B cell (primary cell): Measurements from ENCODE around the gene FAM177B. TPM values are rescaled to one million over a fixed set of nuclear protein-coding genes. Genes with fewer than 3 reads are reported as not detected.

Experiments
- ATAC-seq: fragments of 200-7000 bp; cut with Tn5 transposase; one replicate; pipeline ENCODE4 v1.10.0; 2021; ENCODE audit warnings: low read depth, mild to moderate bottlenecking, moderate number of reproducible peaks, moderate library complexity
- CTCF ChIA-PET: fragments of 350-600 bp; sonication (Branson Sonifier 250); formaldehyde crosslinking; loops from one replicate; lab custom pipeline; 2021; ENCODE audit warnings: antibody characterized with exemption, inconsistent platforms; lab: Charles Lee
- POLR2A ChIA-PET: fragments of 350-600 bp; sonication (Branson Sonifier 250); formaldehyde crosslinking; loops from one replicate; lab custom pipeline; 2021; ENCODE audit warnings: antibody characterized with exemption; lab: Charles Lee
- DNase-seq: peaks from one replicate; pipeline ENCODE4 v3.0.0; 2013
- H2AFZ ChIP-seq: 2 replicates; pipeline ENCODE4 v1.6.1; 2012; ENCODE audit warnings: mild to moderate bottlenecking, low read depth, low read length; ENCODE audit not compliant: insufficient read depth, poor library complexity, severe bottlenecking
- H3K27ac ChIP-seq, 2 donors: 1 replicate in 1 of 2; 2 replicates in 1 of 2; pipeline ENCODE4 v1.5.1; 2012 to 2013; ENCODE audit warnings: low read length in 2 of 2, mild to moderate bottlenecking in 2 of 2, moderate library complexity in 1 of 2
- H3K27me3 ChIP-seq, 4 experiments: fragments of 200-600 bp in 1 of 4; sonication (generic) in 1 of 4; replicated peaks in 1 of 4; 1 replicate in 2 of 4; 2 replicates in 2 of 4; pipeline versions ENCODE4 v1.6.1 to v1.7.0; 2013 to 2016; ENCODE audit warnings: low read length in 3 of 4, mild to moderate bottlenecking in 2 of 4, mixed read lengths in 1 of 4, moderate library complexity in 1 of 4; ENCODE audit not compliant: insufficient read depth in 4 of 4, control insufficient read depth in 3 of 4; ENCODE audit errors: control extremely low read depth in 1 of 4
- H3K36me3 ChIP-seq, 2 experiments: replicated peaks in 1 of 2; 1 replicate in 1 of 2; 2 replicates in 1 of 2; pipeline versions ENCODE4 v1.6.1 to v1.7.1; 2013; ENCODE audit warnings: low read length in 1 of 2; ENCODE audit not compliant: insufficient read depth in 2 of 2, control insufficient read depth in 1 of 2; ENCODE audit errors: control extremely low read depth in 1 of 2, extremely low read depth in 1 of 2
- H3K4me1 ChIP-seq, 2 donors: fragments of 200-600 bp in 1 of 2; sonication (generic) in 1 of 2; 1 replicate in 1 of 2; 2 replicates in 1 of 2; pipeline versions ENCODE4 v1.5.1 to v1.6.1; 2013 to 2017; ENCODE audit warnings: low read length in 2 of 2; ENCODE audit not compliant: control insufficient read depth in 2 of 2, insufficient read depth in 2 of 2
- H3K4me2 ChIP-seq: replicated peaks from 2 replicates; pipeline ENCODE3; 2012; ENCODE audit warnings: mild to moderate bottlenecking, low read depth, low read length; ENCODE audit not compliant: poor library complexity, severe bottlenecking
- H3K4me3 ChIP-seq, 5 experiments: fragments of 200-600 bp in 1 of 5; sonication (generic) in 1 of 5; 1 replicate in 3 of 5; 2 replicates in 2 of 5; pipeline versions ENCODE4 v1.5.1 to v1.7.0; 2011 to 2016; ENCODE audit warnings: low read length in 4 of 5, mild to moderate bottlenecking in 4 of 5, low read depth in 2 of 5, control low read depth in 1 of 5, moderate library complexity in 1 of 5; ENCODE audit not compliant: insufficient read depth in 1 of 5; ENCODE audit errors: control extremely low read depth in 1 of 5, extremely low read depth in 1 of 5
- H3K79me2 ChIP-seq: fragments of 200-600 bp; sonication (generic); one replicate; pipeline ENCODE4 v1.6.0; 2016; ENCODE audit warnings: low read length; ENCODE audit not compliant: control insufficient read depth, insufficient read depth
- H3K9ac ChIP-seq: fragments of 200-600 bp; sonication (generic); 2 replicates; pipeline ENCODE4 v1.6.1; 2017; ENCODE audit warnings: mild to moderate bottlenecking, low read length, moderate library complexity
- H3K9me3 ChIP-seq, 3 donors: one replicate each; pipeline versions ENCODE4 v1.6.1 to v1.7.1; 2013; ENCODE audit warnings: low read length in 2 of 3; ENCODE audit not compliant: control insufficient read depth in 2 of 3, insufficient read depth in 1 of 3; ENCODE audit errors: control extremely low read depth in 1 of 3
- H4K20me1 ChIP-seq: 2 replicates; pipeline ENCODE4 v1.6.0; 2012; ENCODE audit warnings: mild to moderate bottlenecking, low read length; ENCODE audit not compliant: insufficient read depth, control insufficient read depth, poor library complexity, severe bottlenecking
- H3K27ac Mint-ChIP-seq: one replicate; pipeline ENCODE4 v1.8.0; 2021; ENCODE audit warnings: mixed read lengths
- H3K27me3 Mint-ChIP-seq: one replicate; pipeline ENCODE4 v1.8.0; 2021; ENCODE audit warnings: mixed read lengths
- H3K4me1 Mint-ChIP-seq: one replicate; pipeline ENCODE4 v1.8.0; 2021; ENCODE audit warnings: mixed read lengths
- H3K4me3 Mint-ChIP-seq: one replicate; pipeline ENCODE4 v1.8.0; 2021; ENCODE audit warnings: mixed read lengths
- H3K9me3 Mint-ChIP-seq: one replicate; pipeline ENCODE4 v1.8.0; 2022; ENCODE audit warnings: mixed read lengths; ENCODE audit not compliant: insufficient read depth
- CTCF ChIP-seq: fragments of 200-600 bp; IDR thresholded peaks from one replicate; pipeline ENCODE4 v1.8.0; 2022; ENCODE audit warnings: antibody characterized with exemption, mild to moderate bottlenecking
- EZH2 ChIP-seq: IDR thresholded peaks from 2 replicates; pipeline ENCODE4 v1.6.1; 2012; ENCODE audit warnings: borderline replicate concordance, low read depth, mild to moderate bottlenecking, moderate library complexity, low read length; ENCODE audit not compliant: insufficient read depth, poor library complexity, severe bottlenecking
- WGBS: methylation state at CpG from one replicate; pipeline ENCODE4 v1.1.5; 2013; ENCODE audit warnings: missing lambda C conversion rate; ENCODE audit not compliant: insufficient coverage; 5-methylcytosine and 5-hydroxymethylcytosine counted together
- intact Hi-C: fragments of 100-400 bp; cut with micrococcal nuclease; formaldehyde crosslinking; loops from one replicate; pipeline ENCODE4 v1.10.0; 2022
- polyA plus RNA-seq: library from polyadenylated mRNA; depleted of rRNA; stranded (reverse); fragments of >200 nt; gene quantifications from 2 replicates; pipeline ENCODE4 v1.2.3, GENCODE V29; 2012
- total RNA-seq, 2 donors: library from RNA; stranded (reverse); fragments of 120-200 nt in 1 of 2; gene quantifications; 1 replicate in 1 of 2; 2 replicates in 1 of 2; pipeline versions ENCODE4 v1.2.3 to v1.2.4, GENCODE V29; 2013 to 2022

FAM177B gene
- total and polyA plus RNA-seq, 2 donors (not counting 1 experiment from before 2014, with no cell fraction given): 12.8 to 19.9 TPM

- Histone ChIP-seq H3K4me2 (no peak overlapping the region), H3K9me3 (peaks cover 3 to 6% (median 6%) of the 10 kb centered on the region in 3 donors), H4K20me1 (peaks cover 87% of the 10 kb centered on the region), H3K27me3 (no peaks in the 10 kb centered on the region), H3K79me2 (peaks cover 97% of the 10 kb centered on the region), H3K36me3 (peaks cover 13 to 69% of the 10 kb centered on the region in 2 experiments), H3K4me3 (no peak overlapping the region), H3K27ac (peak overlapping the region in 1 of 2 donors; percentile 28), H3K4me1 (peaks cover 3 to 18% of the 10 kb centered on the region in 2 donors), H3K9ac (no peak overlapping the region), H2AFZ (no peak overlapping the region)
- H3K27ac Mint-ChIP-seq: no peak overlapping the region
- ChIA-PET CTCF (no interaction called here), POLR2A (no interaction called here)
- H3K27me3 Mint-ChIP-seq: no peaks in the 10 kb centered on the region
- TF ChIP-seq CTCF (no peak), EZH2 (no peak)
- no peak for ATAC-seq
- H3K4me1 Mint-ChIP-seq: peaks cover 36% of the 10 kb centered on the region
- no peak overlapping the region for H3K4me3 Mint-ChIP-seq
- DNase-seq: no peak
- intact Hi-C loops: no loop called here
- peaks cover 3% of the 10 kb centered on the region for H3K9me3 Mint-ChIP-seq
- WGBS: 80% methylated on average over 1 of the region's 4 CpGs
These were observed 34.8 kb upstream of the FAM177B start for GRCh38 chr1:222702210-222702609.

- Histone ChIP-seq H3K27me3 (no peaks in the 10 kb centered on the region), H3K4me2 (no peak overlapping the region), H3K4me1 (peaks cover 9 to 24% of the 10 kb centered on the region in 2 donors), H3K9ac (no peak overlapping the region), H2AFZ (no peak overlapping the region), H4K20me1 (peaks cover 90% of the 10 kb centered on the region), H3K4me3 (no peak overlapping the region), H3K27ac (no peak overlapping the region), H3K79me2 (peaks cover 97% of the 10 kb centered on the region), H3K9me3 (peaks cover 3 to 6% (median 4%) of the 10 kb centered on the region in 3 donors), H3K36me3 (peaks cover 13 to 67% of the 10 kb centered on the region in 2 experiments)
- Mint-ChIP-seq H3K4me3 (no peak overlapping the region), H3K9me3 (peaks cover 3% of the 10 kb centered on the region), H3K4me1 (peaks cover 48% of the 10 kb centered on the region), H3K27me3 (no peaks in the 10 kb centered on the region), H3K27ac (no peak overlapping the region)
- ChIA-PET POLR2A (no interaction called here), CTCF (interaction anchor here (0.6 kb wide), 1 partner anchor 20 kb away, joined by 3 read pairs; no protein-coding TSS in a partner anchor)
- ATAC-seq: no peak
- TF ChIP-seq CTCF (no peak), EZH2 (no peak)
- DNase-seq: no peak
- WGBS: no CpG with 5 or more reads among the region's 1 CpG
- intact Hi-C loops: no loop called here
These were observed 32.7 kb upstream of the FAM177B start for GRCh38 chr1:222704260-222704659.
